HepG2 (cell line): ENCODE results near the gene SERPINA3. TPM values are rescaled to one million over a fixed set of nuclear protein-coding genes. Genes with fewer than 3 reads are reported as not detected.

Experiments
- ADNP ChIP-seq: sonication (generic); formaldehyde crosslinking; IDR thresholded peaks from 2 replicates; pipeline ENCODE4 v1.4.0; 2020; ENCODE audit warnings: missing genetic modification reagents
- CC2D1A ChIP-seq: sonication (generic); formaldehyde crosslinking; IDR thresholded peaks from 2 replicates; pipeline ENCODE4 v1.8.1; 2023; ENCODE audit warnings: mild to moderate bottlenecking, missing genetic modification reagents
- CCDC6 ChIP-seq: sonication (generic); formaldehyde crosslinking; IDR thresholded peaks from 2 replicates; pipeline ENCODE4 v1.8.1; 2022; ENCODE audit warnings: mild to moderate bottlenecking, missing genetic modification reagents, moderate library complexity
- CEBPB ChIP-seq: IDR thresholded peaks from 2 replicates; pipeline ENCODE4 v1.6.1; 2011; ENCODE audit warnings: low read depth, low read length, improper control_type of control experiment, borderline replicate concordance
- FOXK1 ChIP-seq: sonication (generic); formaldehyde crosslinking; IDR thresholded peaks from 2 replicates; pipeline ENCODE4 v1.4.0; 2020; ENCODE audit warnings: low read depth, missing genetic modification reagents, borderline replicate concordance
- GZF1 ChIP-seq: sonication (generic); formaldehyde crosslinking; IDR thresholded peaks from 2 replicates; pipeline ENCODE4 v1.5.1; 2020; ENCODE audit warnings: mild to moderate bottlenecking, missing genetic modification reagents
- IRF2 ChIP-seq: IDR thresholded peaks from 2 replicates; pipeline ENCODE4 v1.6.1; 2018; ENCODE audit warnings: missing genetic modification reagents, missing compliant biosample characterization
- KDM2A ChIP-seq: sonication (generic); formaldehyde crosslinking; IDR thresholded peaks from 2 replicates; pipeline ENCODE4 v1.4.0; 2020; ENCODE audit warnings: low read depth, missing genetic modification reagents, borderline replicate concordance
- LRRFIP1 ChIP-seq: sonication (generic); formaldehyde crosslinking; conservative IDR thresholded peaks from 2 replicates; pipeline ENCODE4 v1.4.0; 2020; ENCODE audit warnings: missing genetic modification reagents
- MAFK ChIP-seq, 2 experiments: IDR thresholded peaks in 1 of 2; conservative IDR thresholded peaks in 1 of 2; 2 replicates each; pipeline ENCODE4 v1.6.1; 2011; ENCODE audit warnings: improper control_type of control experiment in 2 of 2, low read length in 2 of 2
- MAZ ChIP-seq, 2 experiments: sonication (generic) in 1 of 2; formaldehyde crosslinking in 1 of 2; IDR thresholded peaks; 2 replicates each; pipeline versions ENCODE4 v1.5.0 to v1.6.1; 2012 to 2020; ENCODE audit warnings: low read depth in 2 of 2, mild to moderate bottlenecking in 2 of 2, borderline replicate concordance in 1 of 2, improper control_type of control experiment in 1 of 2, low read length in 1 of 2, missing genetic modification reagents in 1 of 2, moderate library complexity in 1 of 2
- MXI1 ChIP-seq: IDR thresholded peaks from 3 replicates; pipeline ENCODE4 v1.6.1; 2012; ENCODE audit warnings: low read depth, low read length, inconsistent platforms, borderline replicate concordance
- NFIC ChIP-seq: IDR thresholded peaks from 2 replicates; pipeline ENCODE4 v1.6.1; 2012; ENCODE audit warnings: mild to moderate bottlenecking, low read length, inconsistent platforms
- NFYB ChIP-seq: sonication (generic); formaldehyde crosslinking; IDR thresholded peaks from 2 replicates; pipeline ENCODE4 v1.4.0; 2020; ENCODE audit warnings: missing genetic modification reagents
- ONECUT2 ChIP-seq: sonication (generic); formaldehyde crosslinking; IDR thresholded peaks from 2 replicates; pipeline ENCODE4 v1.4.0; 2020; ENCODE audit warnings: missing genetic modification reagents
- PPARG ChIP-seq: conservative IDR thresholded peaks from 2 replicates; pipeline ENCODE4 v1.6.1; 2016; ENCODE audit warnings: missing biosample characterization, missing genetic modification reagents
- SALL2 ChIP-seq: sonication (generic); formaldehyde crosslinking; IDR thresholded peaks from 2 replicates; pipeline ENCODE4 v1.8.1; 2023; ENCODE audit warnings: mild to moderate bottlenecking, missing genetic modification reagents, inconsistent platforms
- TCF7 ChIP-seq: sonication (generic); IDR thresholded peaks from 2 replicates; pipeline ENCODE4 v1.6.1; 2016; ENCODE audit warnings: antibody characterized with exemption, low read depth
- ZBTB43 ChIP-seq: sonication (generic); formaldehyde crosslinking; conservative IDR thresholded peaks from 2 replicates; pipeline ENCODE4 v1.4.0; 2020; ENCODE audit warnings: missing genetic modification reagents
- ZFP36L1 ChIP-seq: sonication (generic); formaldehyde crosslinking; IDR thresholded peaks from 2 replicates; pipeline ENCODE4 v1.8.0; 2022; ENCODE audit warnings: mild to moderate bottlenecking, missing genetic modification reagents, moderate library complexity
- ZNF24 ChIP-seq: fragments of 450-650 bp; IDR thresholded peaks from 2 replicates; pipeline ENCODE4 v1.6.1; 2017; ENCODE audit warnings: antibody characterized with exemption, mild to moderate bottlenecking
- ZNF354B ChIP-seq: sonication (generic); formaldehyde crosslinking; IDR thresholded peaks from 2 replicates; pipeline ENCODE4 v1.8.0; 2022; ENCODE audit warnings: mild to moderate bottlenecking, missing genetic modification reagents
- ZNF558 ChIP-seq: sonication (generic); formaldehyde crosslinking; IDR thresholded peaks from 2 replicates; pipeline ENCODE4 v1.9.0; 2022; ENCODE audit warnings: mild to moderate bottlenecking, missing genetic modification reagents, borderline replicate concordance
- ZNF577 ChIP-seq: sonication (generic); formaldehyde crosslinking; IDR thresholded peaks from 2 replicates; pipeline ENCODE4 v1.4.0; 2020; ENCODE audit warnings: mild to moderate bottlenecking, low read depth, missing genetic modification reagents, borderline replicate concordance
- ZNF784 ChIP-seq: sonication (generic); formaldehyde crosslinking; IDR thresholded peaks from 2 replicates; pipeline ENCODE4 v1.5.1; 2020; ENCODE audit warnings: missing genetic modification reagents, mild to moderate bottlenecking, borderline replicate concordance
- polyA plus RNA-seq, 8 experiments: library from polyadenylated mRNA; depleted of rRNA in 3 of 8; stranded (reverse) in 7 of 8; unstranded in 1 of 8; fragments of >200 nt; fragmentation: Illumina TruSeq in 4 of 8; extraction: Trizol in 4 of 8; gene quantifications; 2 replicates each; pipeline versions ENCODE4 v1.2.1 to v1.2.3, GENCODE V29; 2011 to 2016; ENCODE audit warnings: low read depth in 4 of 8, missing spikeins in 1 of 8, mixed read lengths in 1 of 8; ENCODE audit not compliant: insufficient read depth in 1 of 8
- total RNA-seq, 5 experiments: library from RNA; depleted of rRNA; stranded (reverse); fragments of >200 nt; fragmentation: Illumina TruSeq; extraction: Trizol; gene quantifications; 2 replicates each; pipeline ENCODE4 v1.2.3, GENCODE V29; 2016; ENCODE audit warnings: low read depth in 1 of 5

Gene SERPINA3
- total and polyA plus RNA-seq, 2 of the 13 experiments (the other 11 are each of a cell fraction or from before 2014, with no cell fraction given) = 825 to 2,200 TPM

- TF ChIP-seq ZFP36L1 (CRISPR knock-in tag) (peak; percentile 94), CCDC6 (CRISPR knock-in tag) (peak; percentile 96), TCF7 (peak; percentile 86), MAZ (IDR thresholded peaks at IDR 0.05; ENCODE audit: borderline replicate concordance, low read depth, low read length) (peak; percentile 2; the same call in 1 of the 2 replicates), MAZ (CRISPR knock-in tag; IDR thresholded peaks at IDR 0.05; ENCODE audit: low read depth) (peak; percentile 91), ZNF577 (CRISPR knock-in tag) (no peak), FOXK1 (CRISPR knock-in tag) (peak; percentile 100), MXI1 (peak; percentile 76; the same call in 1 of the 3 replicates), GZF1 (peak; percentile 79; the same call in 1 of the 2 replicates), ONECUT2 (CRISPR knock-in tag) (peak; percentile 63), PPARG (CRISPR knock-in tag) (peak; percentile 95), CC2D1A (peak; percentile 98), LRRFIP1 (CRISPR knock-in tag) (no peak), ZNF558 (CRISPR knock-in tag) (peak; percentile 93; the same call in 1 of the 2 replicates), CEBPB (peak; percentile 99), ZBTB43 (CRISPR knock-in tag) (peak; percentile 91), ADNP (no peak), NFIC (peak; percentile 99), ZNF24 (peak; percentile 86), NFYB (CRISPR knock-in tag) (0 out of 2 replicates have a peak, but pooled peaks have one; percentile 14), KDM2A (CRISPR knock-in tag) (0 out of 2 replicates have a peak, but pooled peaks have one; percentile 54), SALL2 (CRISPR knock-in tag) (peak; percentile 93), MAFK (conservative IDR thresholded peaks at IDR 0.05 in 1 of 2, IDR thresholded peaks at IDR 0.05 in 1 of 2; ENCODE audit: low read length in 2 of 2) (peak; percentile 29 to 43; a peak in 2 of 4 replicates), ZNF354B (peak; percentile 82; the same call in 1 of the 2 replicates), IRF2 (peak; percentile 98), ZNF784 (CRISPR knock-in tag) (no peak)
Measured at GRCh38 chr14:94593749-94594431, 18.3 kb upstream of the SERPINA3 start (continued).
